Motor neuron (in vitro differentiated cells): ENCODE results near the gene ACTBL2. TPM values are rescaled to one million over a fixed set of nuclear protein-coding genes. Genes with fewer than 3 reads are reported as not detected.

Source experiments
- ATAC-seq, 8 experiments: fragments of 200-7000 bp; cut with Tn5 transposase; replicated peaks in 6 of 8; 2 replicates each; pipeline ENCODE4 v1.8.0; 2021; ENCODE audit warnings: mild to moderate bottlenecking in 8 of 8, moderate library complexity in 8 of 8
- H3K27ac ChIP-seq, 2 donors: fragments of 250-450 bp; sonication (Bioruptor Pico); 2 replicates each; pipeline ENCODE4 v1.9.0; 2021; ENCODE audit warnings: antibody characterized with exemption in 2 of 2, mild to moderate bottlenecking in 2 of 2, moderate library complexity in 1 of 2
- H3K4me1 ChIP-seq, 2 donors: fragments of 250-450 bp; sonication (Bioruptor Pico); replicated peaks in 1 of 2; 2 replicates each; pipeline ENCODE4 v1.6.1; 2021; ENCODE audit warnings: antibody characterized with exemption in 2 of 2, mild to moderate bottlenecking in 2 of 2, moderate library complexity in 1 of 2
- H3K4me3 ChIP-seq, 5 donors: fragments of 250-450 bp; sonication (Bioruptor Pico); 2 replicates each; pipeline ENCODE4 v1.9.0; 2021; ENCODE audit warnings: antibody characterized with exemption in 5 of 5, mild to moderate bottlenecking in 5 of 5, moderate library complexity in 4 of 5
- WGBS, 10 experiments: fragments of 450-650 bp; shearing (Covaris generic); methylation state at CpG; one replicate each; pipeline ENCODE4 v1.0.0; 2022; 5-methylcytosine and 5-hydroxymethylcytosine counted together
- in situ Hi-C, 9 experiments: fragments of 400-800 bp; cut with MboI; loops; one replicate each; pipeline ENCODE4 v1.15.0; 2021; ENCODE audit warnings: low sequenced_read_pairs in 9 of 9, low pct_unique_long_range_greater_than_20kb in 2 of 9; ENCODE audit not compliant: unreplicated experiment in 9 of 9
- total RNA-seq, 8 experiments: library from RNA; unstranded; fragments of 300-600 nt; gene quantifications; 2 replicates each; pipeline versions ENCODE4 v1.2.3 to v1.2.4, GENCODE V29; 2022

Gene ACTBL2
- total RNA-seq, 8 experiments from 2014 or later = 0.07 to 0.20 (median 0.18) TPM; not detected in 4

- 55 to 90% (median 77%) methylated on average over 1 to 14 of the region's 16 CpGs for WGBS, 10 experiments
- no peak overlapping the region for H3K4me3 ChIP-seq
- no peak overlapping the region for H3K27ac ChIP-seq
- ATAC-seq = peak in 5 of 8 experiments; percentile 34 to 56 (median 48)
- peaks cover 0 to 9% of the 10 kb centered on the region in 2 donors for H3K4me1 ChIP-seq
- in situ Hi-C loops = no loop called here
Observed at GRCh38 chr5:57455511-57456455, 26.8 kb downstream of the ACTBL2 start.

- H3K4me3 ChIP-seq = no peak overlapping the region
- ATAC-seq = no peak
- peaks cover 0 to 9% of the 10 kb centered on the region in 2 donors for H3K4me1 ChIP-seq
- in situ Hi-C loops = no loop called here
- H3K27ac ChIP-seq = no peak overlapping the region
Observed at GRCh38 chr5:57454896-57455295, 27.7 kb downstream of the ACTBL2 start.

- no peak for ATAC-seq
- in situ Hi-C loops = no loop called here
- WGBS, 10 experiments = 56 to 100% (median 83%) methylated on average over 1 to 4 of the region's 4 CpGs; no CpG with 5 or more reads in 1 of the 10 experiments
- Histone ChIP-seq H3K27ac (no peak overlapping the region), H3K4me3 (no peak overlapping the region), H3K4me1 (peaks cover 0 to 9% of the 10 kb centered on the region in 2 donors)
Observed at GRCh38 chr5:57453728-57454127, 28.9 kb downstream of the ACTBL2 start.

GRCh38 chr5:57452885-57453284 lies 29.7 kb downstream of the ACTBL2 start:
- Histone ChIP-seq H3K4me3 (no peak overlapping the region), H3K4me1 (peaks cover 0 to 9% of the 10 kb centered on the region in 2 donors), H3K27ac (no peak overlapping the region)
- in situ Hi-C loops = no loop called here
- no peak for ATAC-seq

- 50 to 100% (median 79%) methylated on average over 1 to 3 of the region's 4 CpGs; no CpG with 5 or more reads in 1 of the 10 experiments for WGBS, 10 experiments
- peaks cover 0 to 7% of the 10 kb centered on the region in 2 donors for H3K4me1 ChIP-seq
- in situ Hi-C loops = no loop called here
- ATAC-seq = peak in 2 of 8 experiments; percentile 55 to 58
- no peak overlapping the region for H3K4me3 ChIP-seq
- no peak overlapping the region for H3K27ac ChIP-seq
Observed at GRCh38 chr5:57450991-57451876, 31.4 kb downstream of the ACTBL2 start.

- no peak for ATAC-seq
Observed at GRCh38 chr5:57448751-57449150, 33.9 kb downstream of the ACTBL2 start.

GRCh38 chr5:57448287-57448686 lies 34.3 kb downstream of the ACTBL2 start:
- no peak for ATAC-seq
- Histone ChIP-seq H3K4me3 (no peak overlapping the region), H3K4me1 (no peaks in the 10 kb centered on the region), H3K27ac (no peak overlapping the region)
- 39 to 100% (median 84%) methylated on average over 2 to 4 of the region's 4 CpGs; no CpG with 5 or more reads in 1 of the 10 experiments for WGBS, 10 experiments
- in situ Hi-C loops = no loop called here

More at GRCh38 chr5:57448751-57449150, 33.9 kb downstream of the ACTBL2 start:
- no peaks in the 10 kb centered on the region for H3K4me1 ChIP-seq
- H3K27ac ChIP-seq = no peak overlapping the region
- no peak overlapping the region for H3K4me3 ChIP-seq
- in situ Hi-C loops = no loop called here
- 11 to 71% (median 61%) methylated on average over 1 of the region's 1 CpG; no CpG with 5 or more reads in 4 of the 10 experiments for WGBS, 10 experiments

- Histone ChIP-seq H3K27ac (no peak overlapping the region), H3K4me1 (no peaks in the 10 kb centered on the region), H3K4me3 (no peak overlapping the region)
- no peak for ATAC-seq
- in situ Hi-C loops = no loop called here
Observed at GRCh38 chr5:57447658-57448057, 35.0 kb downstream of the ACTBL2 start.

GRCh38 chr5:57446966-57447365 lies 35.6 kb downstream of the ACTBL2 start:
- Histone ChIP-seq H3K4me1 (no peaks in the 10 kb centered on the region), H3K27ac (no peak overlapping the region), H3K4me3 (no peak overlapping the region)
- ATAC-seq = no peak
- 73 to 100% (median 75%) methylated on average over 2 of the region's 2 CpGs; no CpG with 5 or more reads in 4 of the 10 experiments for WGBS, 10 experiments
- in situ Hi-C loops = no loop called here

- H3K4me1 ChIP-seq = no peaks in the 10 kb centered on the region
- ATAC-seq = no peak
- no peak overlapping the region for H3K4me3 ChIP-seq
- no peak overlapping the region for H3K27ac ChIP-seq
- in situ Hi-C loops = no loop called here
- WGBS, 10 experiments = 80 to 100% (median 94%) methylated on average over 1 to 3 of the region's 4 CpGs; no CpG with 5 or more reads in 6 of the 10 experiments
Observed at GRCh38 chr5:57445705-57446037, 36.9 kb downstream of the ACTBL2 start.

GRCh38 chr5:57445006-57445704 lies 37.5 kb downstream of the ACTBL2 start:
- H3K27ac ChIP-seq = no peak overlapping the region
- 44 to 100% (median 75%) methylated on average over 1 to 5 of the region's 5 CpGs; no CpG with 5 or more reads in 1 of the 10 experiments for WGBS, 10 experiments
- no peak for ATAC-seq
- no peaks in the 10 kb centered on the region for H3K4me1 ChIP-seq
- in situ Hi-C loops = no loop called here
- no peak overlapping the region for H3K4me3 ChIP-seq

GRCh38 chr5:57442080-57442839 lies 40.4 kb downstream of the ACTBL2 start:
- Histone ChIP-seq H3K4me1 (no peaks in the 10 kb centered on the region), H3K27ac (no peak overlapping the region), H3K4me3 (no peak overlapping the region)
- in situ Hi-C loops = no loop called here
- WGBS, 10 experiments = 0 to 90% (median 28%) methylated on average over 1 to 4 of the region's 4 CpGs; no CpG with 5 or more reads in 3 of the 10 experiments
- peak in 2 of 8 experiments; percentile 18 to 19 for ATAC-seq
